Ovary (tissue), 3 donors: ENCODE results near the gene MLNR.

Source experiments
- CTCF ChIP-seq, 3 donors: fragments of 450-650 bp in 2 of 3; fragments of 200-600 bp in 1 of 3; IDR thresholded peaks; one replicate each; pipeline versions ENCODE4 v1.5.1 to v1.8.0; 2016 to 2022; ENCODE audit warnings: antibody characterized with exemption in 3 of 3, mild to moderate bottlenecking in 1 of 3
- EP300 ChIP-seq: sonication (generic); formaldehyde crosslinking; IDR thresholded peaks from one replicate; pipeline ENCODE4 v1.6.1; 2017; ENCODE audit warnings: antibody characterized with exemption
- POLR2A ChIP-seq: fragments of 450-650 bp; IDR thresholded peaks from one replicate; pipeline ENCODE4 v1.6.1; 2017; ENCODE audit warnings: antibody characterized with exemption, mild to moderate bottlenecking, moderate library complexity
- donor health status: DM: no; HTN: no; CAD: no.

- TF ChIP-seq CTCF (IDR thresholded peaks at IDR 0.05) = no peak
- TF ChIP-seq POLR2A = no peak
- TF ChIP-seq EP300 = no peak
These were observed 42.5 kb downstream of the MLNR start for GRCh38 chr13:49262634-49263033.
